GM23338 (cell line): ENCODE results near the gene ANKZF1. TPM values are rescaled to one million over a fixed set of nuclear protein-coding genes. Genes with fewer than 3 reads are reported as not detected.

Experiments used
- ATAC-seq: fragments of 200-7000 bp; cut with Tn5 transposase; 3 replicates; pipeline ENCODE4 v1.9.1; 2020
- DNase-seq: peaks from one replicate; pipeline ENCODE4 v3.0.0-alpha.2; 2015; ENCODE audit warnings: low spot score
- H2AFZ ChIP-seq: fragments of 200-600 bp; sonication (generic); 2 replicates; pipeline ENCODE4 v1.8.0; 2016; ENCODE audit warnings: antibody characterized with exemption, mild to moderate bottlenecking, moderate library complexity
- H3F3A ChIP-seq: fragments of 200-600 bp; sonication (generic); replicated peaks from 2 replicates; pipeline ENCODE4 v1.8.0; 2017; ENCODE audit warnings: antibody characterized with exemption, mixed run types, low read depth
- H3K27ac ChIP-seq: fragments of 200-600 bp; sonication (generic); 2 replicates; pipeline ENCODE4 v1.6.1; 2016; ENCODE audit warnings: low read depth
- H3K27me3 ChIP-seq: fragments of 200-600 bp; sonication (generic); 2 replicates; pipeline ENCODE4 v1.8.0; 2016; ENCODE audit warnings: mild to moderate bottlenecking, mixed run types, moderate library complexity; ENCODE audit not compliant: insufficient read depth
- H3K36me3 ChIP-seq: fragments of 200-600 bp; sonication (generic); 2 replicates; pipeline ENCODE4 v1.8.0; 2016; ENCODE audit warnings: mild to moderate bottlenecking; ENCODE audit not compliant: insufficient read depth
- H3K4me1 ChIP-seq: fragments of 200-600 bp; sonication (generic); 2 replicates; pipeline ENCODE4 v1.8.0; 2016; ENCODE audit warnings: mild to moderate bottlenecking, moderate library complexity; ENCODE audit not compliant: insufficient read depth
- H3K4me2 ChIP-seq: fragments of 200-600 bp; sonication (generic); 2 replicates; pipeline ENCODE4 v1.7.1; 2017; ENCODE audit warnings: mixed run types
- H3K4me3 ChIP-seq: fragments of 200-600 bp; sonication (generic); 2 replicates; pipeline ENCODE4 v1.6.1; 2016; ENCODE audit warnings: mixed run types
- H3K79me2 ChIP-seq: fragments of 200-600 bp; sonication (generic); replicated peaks from 2 replicates; pipeline ENCODE4 v1.8.0; 2017; ENCODE audit warnings: mild to moderate bottlenecking; ENCODE audit not compliant: insufficient read depth
- H3K9me2 ChIP-seq: fragments of 200-600 bp; sonication (generic); 2 replicates; pipeline ENCODE4 v1.8.0; 2017; ENCODE audit not compliant: insufficient read depth
- H4K20me1 ChIP-seq: fragments of 200-600 bp; sonication (generic); replicated peaks from 2 replicates; pipeline ENCODE4 v1.8.0; 2017; ENCODE audit warnings: mild to moderate bottlenecking; ENCODE audit not compliant: insufficient read depth
- H3K27ac Mint-ChIP-seq: 2 replicates; pipeline ENCODE4 v1.8.0; 2020; ENCODE audit warnings: inconsistent platforms, mild to moderate bottlenecking, moderate library complexity, mixed read lengths
- H3K27me3 Mint-ChIP-seq: 3 replicates; pipeline ENCODE4 v1.8.0; 2022; ENCODE audit warnings: low read depth, mild to moderate bottlenecking, moderate library complexity, mixed read lengths, inconsistent platforms; ENCODE audit not compliant: insufficient read depth, poor library complexity
- H3K36me3 Mint-ChIP-seq: 3 replicates; pipeline ENCODE4 v1.8.0; 2021; ENCODE audit warnings: low read depth, mild to moderate bottlenecking, inconsistent platforms, moderate library complexity, mixed read lengths
- H3K4me1 Mint-ChIP-seq: 3 replicates; pipeline ENCODE4 v1.8.0; 2020; ENCODE audit warnings: mild to moderate bottlenecking, inconsistent platforms, mixed read lengths
- H3K4me3 Mint-ChIP-seq: 3 replicates; pipeline ENCODE4 v1.8.0; 2021; ENCODE audit warnings: moderate library complexity, mild to moderate bottlenecking, inconsistent platforms, mixed read lengths
- H3K9me3 Mint-ChIP-seq: 3 replicates; pipeline ENCODE4 v1.8.0; 2020; ENCODE audit warnings: moderate library complexity, mild to moderate bottlenecking, inconsistent platforms, mixed read lengths
- CREB1 ChIP-seq: fragments of 250-450 bp; sonication (Bioruptor Pico); IDR thresholded peaks from 2 replicates; pipeline ENCODE4 v1.5.0; 2020; ENCODE audit warnings: low read depth, mild to moderate bottlenecking, moderate library complexity
- EZH2phosphoT487 ChIP-seq: fragments of 200-600 bp; sonication (generic); IDR thresholded peaks from one replicate; pipeline ENCODE4 v1.8.1; 2018; ENCODE audit warnings: antibody characterized with exemption; ENCODE audit not compliant: unreplicated experiment
- JUNB ChIP-seq: IDR thresholded peaks from one replicate; pipeline ENCODE4 v1.6.1; 2016; ENCODE audit warnings: antibody characterized with exemption; ENCODE audit not compliant: unreplicated experiment
- NANOG ChIP-seq: IDR thresholded peaks from 2 replicates; pipeline ENCODE4 v1.6.1; 2016; ENCODE audit warnings: antibody characterized with exemption, borderline replicate concordance
- POLR2AphosphoS5 ChIP-seq: IDR thresholded peaks from 2 replicates; pipeline ENCODE4 v1.6.1; 2016; ENCODE audit warnings: antibody characterized with exemption, low read depth
- STAT1 ChIP-seq: IDR thresholded peaks from one replicate; pipeline ENCODE4 v1.6.1; 2016; ENCODE audit warnings: antibody characterized with exemption; ENCODE audit not compliant: unreplicated experiment
- ZNF331 ChIP-seq: fragments of 250-450 bp; sonication (Bioruptor Pico); IDR thresholded peaks from 2 replicates; pipeline ENCODE4 v1.5.0; 2020; ENCODE audit warnings: low read depth, mild to moderate bottlenecking, moderate library complexity
- polyA plus RNA-seq: library from polyadenylated mRNA; unstranded; fragments of >200 nt; fragmentation: Nextera tagmentation; extraction: Ambion mirVana; gene quantifications from 2 replicates; pipeline ENCODE4 v1.2.1, GENCODE V29; 2016
- total RNA-seq: library from RNA; depleted of rRNA; stranded (reverse); fragments of >200 nt; shearing (Covaris generic); gene quantifications from 2 replicates; pipeline ENCODE4 v1.2.3, GENCODE V29; 2014
- TF ChIP-seq, protein P1 (sequence below): IDR thresholded peaks from one replicate; pipeline ENCODE4 v1.6.1; 2018; ENCODE audit warnings: antibody characterized with exemption; ENCODE audit not compliant: unreplicated experiment
- TF ChIP-seq, protein P2 (sequence below): fragments of 250-450 bp; sonication (Bioruptor Pico); IDR thresholded peaks from 2 replicates; pipeline ENCODE4 v1.5.0; 2020; ENCODE audit warnings: mild to moderate bottlenecking, moderate library complexity
- TF ChIP-seq, protein P3 (sequence below), 2 experiments: fragments of 200-600 bp in 1 of 2; sonication (generic) in 1 of 2; conservative IDR thresholded peaks; 2 replicates each; pipeline versions ENCODE4 v1.5.1 to v1.6.1; 2016 to 2017; ENCODE audit warnings: antibody characterized with exemption in 2 of 2, low read depth in 2 of 2, mild to moderate bottlenecking in 2 of 2, moderate library complexity in 1 of 2

The ANKZF1 gene
- total and polyA plus RNA-seq, 2 experiments from 2014 or later = 29.9 to 61.9 TPM

DNA sequence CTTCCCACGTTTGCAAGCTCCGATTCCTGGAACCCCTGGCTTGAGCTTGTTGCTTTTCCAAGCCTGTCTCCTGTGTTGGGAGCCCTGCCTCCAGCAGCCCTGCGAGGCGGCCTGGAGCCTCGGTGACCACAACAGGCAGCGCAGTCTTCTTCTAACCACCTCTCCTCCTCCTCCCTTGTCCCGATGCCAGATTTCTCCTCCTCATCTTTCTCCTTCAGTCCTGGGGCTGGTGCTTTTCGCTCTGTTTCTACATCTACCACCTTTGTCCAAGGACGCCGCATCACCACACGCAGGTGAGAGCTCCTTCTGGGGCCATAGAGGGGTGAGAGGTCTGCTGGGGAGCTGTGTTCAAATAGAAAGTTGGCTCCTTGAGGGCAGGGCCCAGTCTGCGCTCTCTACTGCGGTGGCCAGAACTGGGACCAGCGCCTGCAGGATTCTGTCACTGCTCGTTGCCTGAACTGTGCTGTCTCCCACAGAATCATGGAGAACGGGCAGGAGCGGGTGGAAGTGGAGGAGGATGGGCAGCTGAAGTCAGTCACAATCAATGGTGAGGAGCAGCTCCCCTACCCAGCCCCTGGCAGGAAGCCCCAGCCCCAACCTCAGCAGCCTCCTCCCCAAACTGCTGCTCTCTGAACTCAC, 53.5 kb downstream of the ANKZF1 start (continued):
- TF ChIP-seq, protein P1, sequence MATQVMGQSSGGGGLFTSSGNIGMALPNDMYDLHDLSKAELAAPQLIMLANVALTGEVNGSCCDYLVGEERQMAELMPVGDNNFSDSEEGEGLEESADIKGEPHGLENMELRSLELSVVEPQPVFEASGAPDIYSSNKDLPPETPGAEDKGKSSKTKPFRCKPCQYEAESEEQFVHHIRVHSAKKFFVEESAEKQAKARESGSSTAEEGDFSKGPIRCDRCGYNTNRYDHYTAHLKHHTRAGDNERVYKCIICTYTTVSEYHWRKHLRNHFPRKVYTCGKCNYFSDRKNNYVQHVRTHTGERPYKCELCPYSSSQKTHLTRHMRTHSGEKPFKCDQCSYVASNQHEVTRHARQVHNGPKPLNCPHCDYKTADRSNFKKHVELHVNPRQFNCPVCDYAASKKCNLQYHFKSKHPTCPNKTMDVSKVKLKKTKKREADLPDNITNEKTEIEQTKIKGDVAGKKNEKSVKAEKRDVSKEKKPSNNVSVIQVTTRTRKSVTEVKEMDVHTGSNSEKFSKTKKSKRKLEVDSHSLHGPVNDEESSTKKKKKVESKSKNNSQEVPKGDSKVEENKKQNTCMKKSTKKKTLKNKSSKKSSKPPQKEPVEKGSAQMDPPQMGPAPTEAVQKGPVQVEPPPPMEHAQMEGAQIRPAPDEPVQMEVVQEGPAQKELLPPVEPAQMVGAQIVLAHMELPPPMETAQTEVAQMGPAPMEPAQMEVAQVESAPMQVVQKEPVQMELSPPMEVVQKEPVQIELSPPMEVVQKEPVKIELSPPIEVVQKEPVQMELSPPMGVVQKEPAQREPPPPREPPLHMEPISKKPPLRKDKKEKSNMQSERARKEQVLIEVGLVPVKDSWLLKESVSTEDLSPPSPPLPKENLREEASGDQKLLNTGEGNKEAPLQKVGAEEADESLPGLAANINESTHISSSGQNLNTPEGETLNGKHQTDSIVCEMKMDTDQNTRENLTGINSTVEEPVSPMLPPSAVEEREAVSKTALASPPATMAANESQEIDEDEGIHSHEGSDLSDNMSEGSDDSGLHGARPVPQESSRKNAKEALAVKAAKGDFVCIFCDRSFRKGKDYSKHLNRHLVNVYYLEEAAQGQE = no peak
- TF ChIP-seq STAT1 = no peak

DNA sequence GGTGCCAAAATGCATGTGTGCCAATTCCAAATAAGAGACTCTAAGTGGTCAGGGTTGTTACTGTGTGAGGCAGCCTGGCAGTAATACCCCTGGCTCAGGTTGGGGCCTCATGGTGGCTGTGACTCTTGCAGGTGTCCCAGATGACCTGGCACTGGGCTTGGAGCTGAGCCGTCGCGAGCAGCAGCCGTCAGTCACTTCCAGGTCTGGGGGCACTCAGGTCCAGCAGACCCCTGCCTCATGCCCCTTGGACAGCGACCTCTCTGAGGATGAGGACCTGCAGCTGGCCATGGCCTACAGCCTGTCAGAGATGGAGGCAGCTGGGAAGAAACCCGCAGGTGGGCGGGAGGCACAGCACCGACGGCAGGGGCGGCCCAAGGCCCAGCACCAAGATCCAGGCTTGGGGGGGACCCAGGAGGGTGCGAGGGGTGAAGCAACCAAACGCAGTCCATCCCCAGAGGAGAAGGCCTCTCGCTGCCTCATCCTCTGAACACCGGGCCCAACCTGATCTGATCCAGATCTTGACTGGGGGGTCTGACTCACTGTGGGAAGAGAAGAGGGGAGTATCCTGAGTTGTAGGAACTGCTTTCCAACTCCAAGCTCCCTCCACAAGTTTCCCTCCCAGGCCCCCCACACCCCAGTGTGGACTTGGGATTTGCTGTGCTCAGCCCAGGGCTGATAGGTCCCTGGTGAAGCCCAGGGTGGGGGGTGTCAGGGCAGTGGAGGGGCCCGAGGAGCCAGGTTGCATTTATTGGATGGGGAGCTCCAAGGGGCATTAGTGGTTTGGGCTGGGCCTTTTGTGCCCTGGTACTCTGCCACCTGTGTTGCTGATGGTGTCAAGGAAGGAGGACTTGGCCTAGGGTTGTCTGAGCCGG, 55.1 kb downstream of the ANKZF1 start:
- Histone ChIP-seq H3K27me3 (no peaks in the 10 kb centered on the region), H3K27ac (no peak overlapping the region), H4K20me1 (no peaks in the 10 kb centered on the region; the same call in 1 of the 2 replicates), H2AFZ (no peak overlapping the region), H3K9me2 (no peaks in the 10 kb centered on the region), H3K36me3 (no peaks in the 10 kb centered on the region; the same call in 1 of the 2 replicates), H3K4me2 (no peak overlapping the region), H3K4me3 (no peak overlapping the region), H3K79me2 (no peaks in the 10 kb centered on the region), H3K4me1 (peaks cover 10% of the 10 kb centered on the region; the same call in 1 of the 2 replicates), H3F3A (no peaks in the 10 kb centered on the region)
- Mint-ChIP-seq H3K36me3 (peaks cover 11% of the 10 kb centered on the region; the same call in 2 of the 3 replicates), H3K4me1 (peaks cover 20% of the 10 kb centered on the region), H3K9me3 (no peaks in the 10 kb centered on the region), H3K27ac (no peak overlapping the region), H3K4me3 (no peak overlapping the region), H3K27me3 (peaks cover 1% of the 10 kb centered on the region)
- ATAC-seq (no peak), DNase-seq (no peak)
- TF ChIP-seq, protein P2, sequence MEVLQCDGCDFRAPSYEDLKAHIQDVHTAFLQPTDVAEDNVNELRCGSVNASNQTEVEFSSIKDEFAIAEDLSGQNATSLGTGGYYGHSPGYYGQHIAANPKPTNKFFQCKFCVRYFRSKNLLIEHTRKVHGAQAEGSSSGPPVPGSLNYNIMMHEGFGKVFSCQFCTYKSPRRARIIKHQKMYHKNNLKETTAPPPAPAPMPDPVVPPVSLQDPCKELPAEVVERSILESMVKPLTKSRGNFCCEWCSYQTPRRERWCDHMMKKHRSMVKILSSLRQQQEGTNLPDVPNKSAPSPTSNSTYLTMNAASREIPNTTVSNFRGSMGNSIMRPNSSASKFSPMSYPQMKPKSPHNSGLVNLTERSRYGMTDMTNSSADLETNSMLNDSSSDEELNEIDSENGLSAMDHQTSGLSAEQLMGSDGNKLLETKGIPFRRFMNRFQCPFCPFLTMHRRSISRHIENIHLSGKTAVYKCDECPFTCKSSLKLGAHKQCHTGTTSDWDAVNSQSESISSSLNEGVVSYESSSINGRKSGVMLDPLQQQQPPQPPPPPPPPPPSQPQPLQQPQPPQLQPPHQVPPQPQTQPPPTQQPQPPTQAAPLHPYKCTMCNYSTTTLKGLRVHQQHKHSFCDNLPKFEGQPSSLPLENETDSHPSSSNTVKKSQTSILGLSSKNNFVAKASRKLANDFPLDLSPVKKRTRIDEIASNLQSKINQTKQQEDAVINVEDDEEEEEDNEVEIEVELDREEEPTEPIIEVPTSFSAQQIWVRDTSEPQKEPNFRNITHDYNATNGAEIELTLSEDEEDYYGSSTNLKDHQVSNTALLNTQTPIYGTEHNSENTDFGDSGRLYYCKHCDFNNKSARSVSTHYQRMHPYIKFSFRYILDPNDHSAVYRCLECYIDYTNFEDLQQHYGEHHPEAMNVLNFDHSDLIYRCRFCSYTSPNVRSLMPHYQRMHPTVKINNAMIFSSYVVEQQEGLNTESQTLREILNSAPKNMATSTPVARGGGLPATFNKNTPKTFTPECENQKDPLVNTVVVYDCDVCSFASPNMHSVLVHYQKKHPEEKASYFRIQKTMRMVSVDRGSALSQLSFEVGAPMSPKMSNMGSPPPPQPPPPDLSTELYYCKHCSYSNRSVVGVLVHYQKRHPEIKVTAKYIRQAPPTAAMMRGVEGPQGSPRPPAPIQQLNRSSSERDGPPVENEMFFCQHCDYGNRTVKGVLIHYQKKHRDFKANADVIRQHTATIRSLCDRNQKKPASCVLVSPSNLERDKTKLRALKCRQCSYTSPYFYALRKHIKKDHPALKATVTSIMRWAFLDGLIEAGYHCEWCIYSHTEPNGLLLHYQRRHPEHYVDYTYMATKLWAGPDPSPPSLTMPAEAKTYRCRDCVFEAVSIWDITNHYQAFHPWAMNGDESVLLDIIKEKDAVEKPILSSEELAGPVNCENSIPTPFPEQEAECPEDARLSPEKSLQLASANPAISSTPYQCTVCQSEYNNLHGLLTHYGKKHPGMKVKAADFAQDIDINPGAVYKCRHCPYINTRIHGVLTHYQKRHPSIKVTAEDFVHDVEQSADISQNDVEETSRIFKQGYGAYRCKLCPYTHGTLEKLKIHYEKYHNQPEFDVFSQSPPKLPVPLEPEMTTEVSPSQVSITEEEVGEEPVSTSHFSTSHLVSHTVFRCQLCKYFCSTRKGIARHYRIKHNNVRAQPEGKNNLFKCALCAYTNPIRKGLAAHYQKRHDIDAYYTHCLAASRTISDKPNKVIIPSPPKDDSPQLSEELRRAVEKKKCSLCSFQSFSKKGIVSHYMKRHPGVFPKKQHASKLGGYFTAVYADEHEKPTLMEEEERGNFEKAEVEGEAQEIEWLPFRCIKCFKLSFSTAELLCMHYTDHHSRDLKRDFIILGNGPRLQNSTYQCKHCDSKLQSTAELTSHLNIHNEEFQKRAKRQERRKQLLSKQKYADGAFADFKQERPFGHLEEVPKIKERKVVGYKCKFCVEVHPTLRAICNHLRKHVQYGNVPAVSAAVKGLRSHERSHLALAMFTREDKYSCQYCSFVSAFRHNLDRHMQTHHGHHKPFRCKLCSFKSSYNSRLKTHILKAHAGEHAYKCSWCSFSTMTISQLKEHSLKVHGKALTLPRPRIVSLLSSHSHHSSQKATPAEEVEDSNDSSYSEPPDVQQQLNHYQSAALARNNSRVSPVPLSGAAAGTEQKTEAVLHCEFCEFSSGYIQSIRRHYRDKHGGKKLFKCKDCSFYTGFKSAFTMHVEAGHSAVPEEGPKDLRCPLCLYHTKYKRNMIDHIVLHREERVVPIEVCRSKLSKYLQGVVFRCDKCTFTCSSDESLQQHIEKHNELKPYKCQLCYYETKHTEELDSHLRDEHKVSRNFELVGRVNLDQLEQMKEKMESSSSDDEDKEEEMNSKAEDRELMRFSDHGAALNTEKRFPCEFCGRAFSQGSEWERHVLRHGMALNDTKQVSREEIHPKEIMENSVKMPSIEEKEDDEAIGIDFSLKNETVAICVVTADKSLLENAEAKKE (CRISPR knock-in tag) = no peak
- no peak for TF ChIP-seq EZH2phosphoT487
- no peak for TF ChIP-seq NANOG
- TF ChIP-seq CREB1 (CRISPR knock-in tag) = no peak
- TF ChIP-seq, protein P3, sequence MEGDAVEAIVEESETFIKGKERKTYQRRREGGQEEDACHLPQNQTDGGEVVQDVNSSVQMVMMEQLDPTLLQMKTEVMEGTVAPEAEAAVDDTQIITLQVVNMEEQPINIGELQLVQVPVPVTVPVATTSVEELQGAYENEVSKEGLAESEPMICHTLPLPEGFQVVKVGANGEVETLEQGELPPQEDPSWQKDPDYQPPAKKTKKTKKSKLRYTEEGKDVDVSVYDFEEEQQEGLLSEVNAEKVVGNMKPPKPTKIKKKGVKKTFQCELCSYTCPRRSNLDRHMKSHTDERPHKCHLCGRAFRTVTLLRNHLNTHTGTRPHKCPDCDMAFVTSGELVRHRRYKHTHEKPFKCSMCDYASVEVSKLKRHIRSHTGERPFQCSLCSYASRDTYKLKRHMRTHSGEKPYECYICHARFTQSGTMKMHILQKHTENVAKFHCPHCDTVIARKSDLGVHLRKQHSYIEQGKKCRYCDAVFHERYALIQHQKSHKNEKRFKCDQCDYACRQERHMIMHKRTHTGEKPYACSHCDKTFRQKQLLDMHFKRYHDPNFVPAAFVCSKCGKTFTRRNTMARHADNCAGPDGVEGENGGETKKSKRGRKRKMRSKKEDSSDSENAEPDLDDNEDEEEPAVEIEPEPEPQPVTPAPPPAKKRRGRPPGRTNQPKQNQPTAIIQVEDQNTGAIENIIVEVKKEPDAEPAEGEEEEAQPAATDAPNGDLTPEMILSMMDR (conservative IDR thresholded peaks at IDR 0.05; ENCODE audit: low read depth in 2 of 2) = no peak
- no peak for TF ChIP-seq STAT1
- TF ChIP-seq ZNF331 (CRISPR knock-in tag) = no peak
- no peak for TF ChIP-seq JUNB
- TF ChIP-seq POLR2AphosphoS5 = no peak
